ENCODE measurements around the gene ANTXR1. TPM values are rescaled to one million over a fixed set of nuclear protein-coding genes. Genes with fewer than 3 reads are reported as not detected.

The ANTXR1 gene
- total and polyA plus RNA-seq, 2 donors (not counting 3 experiments of a cell fraction or from before 2014, with no cell fraction given), result 4.2 to 17.3 TPM

- Histone ChIP-seq H3K4me2 (ENCODE audit: insufficient read depth, low read length) (no peak overlapping the region), H3K4me1 (ENCODE audit: control insufficient read depth, extremely low read depth, insufficient read depth, low read length) (peaks cover 21% of the 10 kb centered on the region), H3K4me3 (replicated peaks in 1 of 3; ENCODE audit: insufficient read depth in 1 of 3, low read depth in 1 of 3, low read length in 3 of 3) (no peak overlapping the region), H3K27me3 (ENCODE audit: control insufficient read depth in 2 of 2, insufficient read depth in 2 of 2, low read length in 2 of 2) (no peaks in the 10 kb centered on the region), H3K79me2 (ENCODE audit: control insufficient read depth, insufficient read depth, low read length) (no peaks in the 10 kb centered on the region), H3K36me3 (ENCODE audit: control insufficient read depth in 2 of 2, extremely low read depth in 1 of 2, insufficient read depth in 2 of 2, low read length in 2 of 2) (no peaks in the 10 kb centered on the region), H3K9me1 (replicated peaks; ENCODE audit: control insufficient read depth, extremely low read depth, insufficient read depth, low read length) (no peaks in the 10 kb centered on the region), H4K20me1 (replicated peaks; ENCODE audit: control insufficient read depth, extremely low read depth, insufficient read depth, low read length) (no peaks in the 10 kb centered on the region), H3K27ac (ENCODE audit: insufficient read depth, low read depth, low read length) (no peak overlapping the region), H3K9ac (replicated peaks; ENCODE audit: extremely low read depth, insufficient read depth, low read length) (no peak overlapping the region), H3K9me3 (replicated peaks; ENCODE audit: control insufficient read depth, insufficient read depth, low read length) (no peaks in the 10 kb centered on the region), H2AFZ (ENCODE audit: low read depth, low read length) (no peak overlapping the region)
- no peak for FAIRE-seq
- intact Hi-C loops (cut with micrococcal nuclease), result no loop called here
- TF ChIP-seq GATA2 (IDR thresholded peaks at IDR 0.05; ENCODE audit: insufficient read depth, insufficient read length, low read depth, low read length), result no peak
- no peak for TF ChIP-seq CTCF (IDR thresholded peaks at IDR 0.05; ENCODE audit: extremely low read depth in 1 of 2, insufficient read depth in 1 of 2, low read depth in 1 of 2, low read length in 2 of 2)
- no peak for TF ChIP-seq POLR2AphosphoS5 (IDR thresholded peaks at IDR 0.05; ENCODE audit: insufficient read depth, low read depth, low read length)
- TF ChIP-seq EZH2 (IDR thresholded peaks at IDR 0.05; ENCODE audit: borderline replicate concordance, low read depth, low read length, severe bottlenecking), result no peak
- TF ChIP-seq FOS (IDR thresholded peaks at IDR 0.05; ENCODE audit: borderline replicate concordance, insufficient read depth, low read length), result no peak
- TF ChIP-seq POLR2A (IDR thresholded peaks at IDR 0.05; ENCODE audit: low read depth, low read length), result no peak
- TF ChIP-seq MYC (IDR thresholded peaks at IDR 0.05; ENCODE audit: low read depth, low read length), result no peak
- no peak for TF ChIP-seq JUN (IDR thresholded peaks at IDR 0.05; ENCODE audit: borderline replicate concordance, insufficient read depth, insufficient read length, low read depth)
- no peak for TF ChIP-seq MAX (IDR thresholded peaks at IDR 0.05; ENCODE audit: insufficient read depth, insufficient read length)
- ChIA-PET CTCF (interaction anchor here (1.0 to 1.4 kb wide), 4 partner anchors 12 to 84 kb away, joined by 3 to 6 read pairs (median 4); no protein-coding TSS in a partner anchor), POLR2A (no interaction called here)
- no TSS peak for BruUV-seq (replicated peaks)
- no peak for DNase-seq (ENCODE audit: low read depth, low spot score)
- dilution Hi-C loops (cut with MboI; ENCODE audit: extremely low pct_ligation_motif_present, low sequenced_read_pairs), result no loop called here
These were observed 209.2 kb downstream of the ANTXR1 start for GRCh38 chr2:69221960-69222751.
